Neural cell (in vitro differentiated cells): ENCODE results near the gene ZIC4. TPM values are rescaled to one million over a fixed set of nuclear protein-coding genes. Genes with fewer than 3 reads are reported as not detected.

ENCODE experiments used
- H2AFZ ChIP-seq: fragments of 200-600, 300-800 bp; sonication (generic), shearing (Covaris generic); 2 replicates; pipeline ENCODE4 v1.6.0; 2014; ENCODE audit warnings: low read depth, mild to moderate bottlenecking, antibody characterized with exemption, low read length, moderate library complexity
- H3F3A ChIP-seq: fragments of 200-600 bp; shearing (Covaris generic); 2 replicates; pipeline ENCODE4 v1.6.1; 2016; ENCODE audit warnings: mild to moderate bottlenecking, moderate library complexity, mixed read lengths, antibody characterized with exemption, low read length; ENCODE audit not compliant: insufficient read depth, poor library complexity, severe bottlenecking
- H3K27ac ChIP-seq: fragments of 200-600, 300-800 bp; sonication (generic), shearing (Covaris generic); 2 replicates; pipeline ENCODE4 v1.5.1; 2014; ENCODE audit warnings: mild to moderate bottlenecking, low read length, moderate library complexity
- H3K27me3 ChIP-seq: fragments of 300-800, 200-600 bp; sonication (generic), shearing (Covaris generic); 2 replicates; pipeline ENCODE4 v1.6.0; 2014; ENCODE audit warnings: mild to moderate bottlenecking, low read depth, low read length, moderate library complexity; ENCODE audit not compliant: insufficient read depth
- H3K36me3 ChIP-seq: fragments of 300-800, 200-600 bp; sonication (generic), shearing (Covaris generic); 2 replicates; pipeline ENCODE4 v1.5.1; 2014; ENCODE audit warnings: mild to moderate bottlenecking, antibody characterized with exemption, low read length, moderate library complexity; ENCODE audit not compliant: insufficient read depth
- H3K4me2 ChIP-seq: fragments of 300-800, 200-600 bp; sonication (generic), shearing (Covaris generic); 2 replicates; pipeline ENCODE4 v1.6.0; 2014; ENCODE audit warnings: mild to moderate bottlenecking, low read length
- H3K4me3 ChIP-seq: fragments of 300-800, 200-600 bp; sonication (generic), shearing (Covaris generic); 2 replicates; pipeline ENCODE4 v1.5.1; 2014; ENCODE audit warnings: mild to moderate bottlenecking, low read length, moderate library complexity
- H3K79me2 ChIP-seq: fragments of 200-600 bp; shearing (Covaris generic); replicated peaks from 2 replicates; pipeline ENCODE4 v1.6.0; 2014; ENCODE audit warnings: mild to moderate bottlenecking, low read length, moderate library complexity; ENCODE audit not compliant: insufficient read depth
- H3K9ac ChIP-seq: fragments of 300-800, 200-600 bp; sonication (generic), shearing (Covaris generic); 2 replicates; pipeline ENCODE4 v1.6.1; 2016; ENCODE audit warnings: mild to moderate bottlenecking, low read length, mixed read lengths
- H3K9me2 ChIP-seq: fragments of 200-600 bp; shearing (Covaris generic); 2 replicates; pipeline ENCODE4 v1.6.1; 2016; ENCODE audit warnings: mild to moderate bottlenecking, low read length, mixed read lengths; ENCODE audit not compliant: insufficient read depth
- H3K9me3 ChIP-seq: fragments of 200-600, 300-800 bp; sonication (generic), shearing (Covaris generic); 2 replicates; pipeline ENCODE4 v1.6.1; 2016; ENCODE audit warnings: mild to moderate bottlenecking, mixed run types, low read length, moderate library complexity, mixed read lengths
- H4K20me1 ChIP-seq: fragments of 200-600 bp; shearing (Covaris generic); 2 replicates; pipeline ENCODE4 v1.6.1; 2016; ENCODE audit warnings: mild to moderate bottlenecking, mixed run types; ENCODE audit not compliant: insufficient read depth
- CTCF ChIP-seq: fragments of 450-650 bp; IDR thresholded peaks from 2 replicates; pipeline ENCODE4 v1.5.1; 2014; ENCODE audit warnings: antibody characterized with exemption, mild to moderate bottlenecking, moderate library complexity; ENCODE audit not compliant: poor library complexity, severe bottlenecking
- EP300 ChIP-seq: fragments of 450-650 bp; conservative IDR thresholded peaks from 2 replicates; pipeline ENCODE4 v1.6.1; 2014; ENCODE audit warnings: antibody characterized with exemption, mild to moderate bottlenecking, moderate library complexity; ENCODE audit not compliant: poor library complexity, severe bottlenecking
- EZH2 ChIP-seq: fragments of 200-600, 300-800 bp; shearing (Covaris generic), sonication (generic); IDR thresholded peaks from 2 replicates; pipeline ENCODE4 v1.6.1; 2014; ENCODE audit warnings: antibody characterized with exemption, low read length, borderline replicate concordance, mild to moderate bottlenecking; ENCODE audit not compliant: insufficient read depth, poor library complexity, severe bottlenecking
- MXI1 ChIP-seq: fragments of 450-650 bp; conservative IDR thresholded peaks from 2 replicates; pipeline ENCODE4 v1.6.1; 2014; ENCODE audit warnings: antibody characterized with exemption, mild to moderate bottlenecking; ENCODE audit not compliant: poor library complexity, severe bottlenecking
- POLR2AphosphoS5 ChIP-seq: IDR thresholded peaks from 2 replicates; pipeline ENCODE4 v1.6.1; 2012
- RAD21 ChIP-seq: fragments of 450-650 bp; conservative IDR thresholded peaks from 2 replicates; pipeline ENCODE4 v1.6.1; 2014; ENCODE audit warnings: antibody characterized with exemption, mild to moderate bottlenecking, moderate library complexity
- REST ChIP-seq: IDR thresholded peaks from 2 replicates; pipeline ENCODE4 v1.6.1; 2012; ENCODE audit warnings: borderline replicate concordance
- SMC3 ChIP-seq: fragments of 450-650 bp; conservative IDR thresholded peaks from 2 replicates; pipeline ENCODE4 v1.6.1; 2014; ENCODE audit warnings: antibody characterized with exemption, mild to moderate bottlenecking, moderate library complexity; ENCODE audit not compliant: poor library complexity
- TAF1 ChIP-seq: IDR thresholded peaks from 2 replicates; pipeline ENCODE4 v1.6.1; 2012; ENCODE audit warnings: low read depth
- polyA plus RNA-seq: library from polyadenylated mRNA; depleted of rRNA; stranded (reverse); fragments of >200 nt; gene quantifications from 2 replicates; pipeline ENCODE4 v1.2.3, GENCODE V29; 2014

ZIC4 gene
- polyA plus RNA-seq, 1 donor from 2014 or later: 8.6 TPM

DNA sequence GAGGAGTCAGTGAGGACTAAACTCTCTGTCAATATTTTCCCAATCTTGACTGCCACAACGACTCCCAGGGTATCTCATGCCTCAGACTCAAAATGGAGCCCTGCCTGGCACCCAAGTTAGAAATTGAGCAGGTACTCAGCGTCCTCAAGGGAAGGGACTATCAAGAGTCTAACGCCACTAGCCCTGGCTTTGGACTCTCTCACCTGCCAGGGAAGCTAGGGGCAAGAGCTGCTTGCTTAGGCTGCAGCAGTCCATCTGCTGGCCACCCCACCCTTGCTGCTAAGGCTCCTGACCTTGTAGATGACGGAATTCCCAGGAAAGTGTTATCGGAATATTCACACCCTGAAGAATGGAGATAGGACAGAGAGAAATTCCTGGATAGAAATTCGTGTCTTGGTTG, 33.0 kb downstream of the ZIC4 start:
- peaks cover 79% of the 10 kb centered on the region for H3K27me3 ChIP-seq
- no peaks in the 10 kb centered on the region for H3F3A ChIP-seq
- H3K9me3 ChIP-seq: no peaks in the 10 kb centered on the region
- TF ChIP-seq EP300 (no peak), RAD21 (no peak)
- H3K9me2 ChIP-seq: no peaks in the 10 kb centered on the region
- no peak overlapping the region for H3K9ac ChIP-seq
- no peaks in the 10 kb centered on the region for H4K20me1 ChIP-seq
- no peak overlapping the region for H2AFZ ChIP-seq
- H3K4me2 ChIP-seq: no peak overlapping the region
- no peak overlapping the region for H3K27ac ChIP-seq
- no peaks in the 10 kb centered on the region for H3K79me2 ChIP-seq
- no peak overlapping the region for H3K4me3 ChIP-seq
- no peaks in the 10 kb centered on the region for H3K36me3 ChIP-seq

DNA sequence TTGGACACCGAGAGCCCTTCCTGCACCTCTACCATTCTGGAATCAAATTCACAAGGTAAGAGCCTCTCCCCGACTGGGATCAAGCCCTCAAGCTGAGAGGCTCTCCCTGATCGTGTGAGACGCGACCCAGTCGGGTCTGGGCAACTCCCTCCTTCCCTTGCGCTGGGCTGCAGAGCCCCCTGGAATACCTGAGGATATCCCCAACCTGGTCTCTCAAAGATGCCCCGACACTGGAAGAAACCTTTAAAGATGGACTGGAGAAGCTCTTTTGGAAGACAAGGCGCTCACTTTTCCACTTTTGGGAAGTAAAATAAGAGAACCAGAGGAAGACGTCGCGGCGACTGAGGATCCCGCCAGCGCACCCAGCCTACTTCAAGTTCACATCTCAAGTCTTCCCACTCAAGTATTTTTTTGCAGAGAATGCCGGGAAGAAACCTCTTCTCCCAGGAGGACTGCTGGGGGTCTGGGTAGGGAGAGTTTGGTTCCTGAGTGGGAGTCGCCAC, 33.8 kb downstream of the ZIC4 start:
- Histone ChIP-seq H3K36me3 (no peaks in the 10 kb centered on the region), H3K9me3 (no peaks in the 10 kb centered on the region), H3K79me2 (no peaks in the 10 kb centered on the region), H2AFZ (no peak overlapping the region), H3F3A (no peaks in the 10 kb centered on the region), H3K27ac (no peak overlapping the region), H3K9me2 (no peaks in the 10 kb centered on the region), H3K27me3 (peaks cover 79% of the 10 kb centered on the region), H4K20me1 (no peaks in the 10 kb centered on the region), H3K4me2 (no peak overlapping the region), H3K4me3 (no peak overlapping the region), H3K9ac (no peak overlapping the region)
- TF ChIP-seq EP300 (no peak), POLR2AphosphoS5 (no peak), REST (no peak), EZH2 (no peak), RAD21 (no peak), SMC3 (no peak), CTCF (no peak), MXI1 (no peak), TAF1 (no peak)

GRCh38 chr3:147371771-147372340, 34.5 kb downstream of the ZIC4 start:
- H3K27ac ChIP-seq: no peak overlapping the region
- no peak overlapping the region for H2AFZ ChIP-seq

More at GRCh38 chr3:147371771-147372340, 34.5 kb downstream of the ZIC4 start:
- no peak overlapping the region for H3K9ac ChIP-seq
- no peaks in the 10 kb centered on the region for H3K36me3 ChIP-seq
- H3K9me2 ChIP-seq: no peaks in the 10 kb centered on the region
- no peaks in the 10 kb centered on the region for H3K79me2 ChIP-seq
- no peaks in the 10 kb centered on the region for H4K20me1 ChIP-seq
- no peak overlapping the region for H3K4me3 ChIP-seq
- TF ChIP-seq EZH2: no peak
- TF ChIP-seq REST: no peak
- TF ChIP-seq MXI1: no peak
- no peak for TF ChIP-seq TAF1
- no peak for TF ChIP-seq RAD21
- TF ChIP-seq EP300: no peak
- no peak for TF ChIP-seq SMC3
- TF ChIP-seq POLR2AphosphoS5: no peak
- no peaks in the 10 kb centered on the region for H3F3A ChIP-seq
- H3K9me3 ChIP-seq: no peaks in the 10 kb centered on the region
- no peak overlapping the region for H3K4me2 ChIP-seq
- H3K27me3 ChIP-seq: peaks cover 79% of the 10 kb centered on the region
